ENCODE data around the gene DCLK1.

Gene DCLK1

DNA sequence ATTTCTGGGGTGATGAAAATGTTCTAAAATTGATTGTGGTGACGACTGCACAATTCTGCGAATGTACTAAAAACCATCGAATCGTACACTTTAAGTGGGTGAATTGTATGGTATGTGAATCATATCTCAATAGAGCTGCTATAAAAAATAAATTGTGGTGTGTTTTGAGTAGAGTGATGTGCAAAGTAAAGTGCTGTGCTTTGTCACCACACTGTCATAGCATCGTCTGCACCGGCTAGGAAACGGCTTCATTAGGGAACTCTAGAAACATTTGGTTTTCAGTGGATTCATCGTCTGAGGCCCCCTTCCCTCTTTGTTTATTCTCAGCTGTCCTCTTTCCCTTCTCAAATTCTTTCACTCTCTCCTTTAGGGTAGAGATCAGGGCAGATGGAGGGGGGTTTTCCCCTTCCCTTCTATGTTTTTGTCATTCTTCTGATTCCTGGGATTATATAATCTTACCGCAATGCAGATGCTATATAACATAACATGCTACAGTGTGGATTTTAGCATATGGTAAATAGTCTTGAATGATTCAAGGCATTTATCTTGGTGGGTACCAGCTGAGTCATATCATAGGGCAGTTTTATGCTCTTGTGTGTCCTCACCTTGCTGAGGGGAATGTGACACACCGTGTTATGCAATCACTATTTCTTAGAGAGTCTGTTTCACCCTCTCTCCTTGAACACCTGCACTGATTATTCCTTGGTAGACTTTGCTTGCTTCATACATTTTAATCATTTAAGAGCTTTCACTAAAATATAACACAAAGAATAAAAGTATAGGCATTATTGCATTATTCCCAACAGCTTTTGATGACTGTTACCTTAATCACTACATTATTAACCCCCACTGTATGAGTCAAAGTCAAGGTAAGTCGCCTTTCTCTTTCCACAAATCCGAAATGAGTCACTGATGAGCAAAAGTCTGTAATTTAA lies 239.4 kb downstream of the DCLK1 start:
- DNase-seq, result no peak

DNA sequence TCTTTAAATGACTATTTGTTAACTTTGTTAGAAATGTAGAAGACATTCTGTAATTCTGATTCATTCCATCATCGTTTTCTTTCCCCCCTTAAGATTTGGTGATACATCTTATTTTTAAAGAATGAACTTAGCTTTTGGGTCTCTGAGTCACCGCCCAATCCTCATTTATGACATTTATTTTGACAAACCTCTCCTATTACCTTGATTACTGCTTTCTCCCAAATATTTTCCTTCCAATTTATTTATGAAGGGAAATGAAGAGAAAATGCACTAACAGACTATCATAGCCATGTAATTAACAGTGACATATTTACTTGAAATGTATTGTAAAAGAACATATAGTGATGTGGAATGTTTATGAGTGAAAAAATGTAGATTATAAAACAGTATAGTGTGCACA lies 241.6 kb downstream of the DCLK1 start:
- DNase-seq, result no peak

GRCh38 chr13:35888981-35889380 lies 242.2 kb downstream of the DCLK1 start:
- no peak for DNase-seq

GRCh38 chr13:35888457-35888883 lies 242.7 kb downstream of the DCLK1 start:
- DNase-seq, result no peak

GRCh38 chr13:35887115-35887666 lies 244.0 kb downstream of the DCLK1 start:
- DNase-seq, result no peak

DNA sequence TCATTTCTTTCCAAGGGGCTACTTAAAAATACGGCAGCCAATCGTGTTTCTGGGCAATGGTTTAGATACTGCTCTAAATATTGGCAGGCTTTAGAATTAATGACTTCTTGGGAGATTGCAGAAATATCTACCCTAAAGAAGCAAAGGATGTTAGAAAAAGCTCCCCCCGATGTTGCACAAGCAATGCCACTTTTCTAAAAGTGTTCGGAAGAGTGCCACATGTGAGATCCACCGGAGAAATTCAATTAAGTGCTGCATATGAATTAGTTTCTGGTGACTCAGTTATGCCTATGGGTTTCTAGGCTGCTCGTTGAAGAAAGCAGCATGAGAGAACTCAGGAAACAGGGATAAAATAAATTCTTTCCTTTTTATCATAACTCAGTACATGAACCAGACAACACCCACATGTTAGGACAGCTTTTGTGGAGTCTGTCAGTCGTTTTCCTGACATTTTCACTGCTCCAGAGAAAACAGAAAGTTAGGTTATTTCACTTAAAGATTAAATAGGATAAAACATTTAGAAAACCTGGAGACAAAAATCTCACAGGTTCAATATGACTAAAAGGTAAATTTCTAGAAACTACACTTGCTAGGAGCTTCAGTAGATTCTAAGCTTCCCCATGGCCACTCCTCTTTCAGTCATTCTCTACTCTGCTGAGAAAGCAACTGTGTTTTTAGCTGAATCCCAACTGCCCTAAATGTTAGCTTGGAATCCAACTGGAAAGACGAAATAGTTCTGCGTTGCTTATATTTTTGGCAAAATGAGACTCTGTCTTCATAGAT lies 244.7 kb downstream of the DCLK1 start:
- no peak for DNase-seq

- no peak for DNase-seq
Observed at GRCh38 chr13:35884211-35884760, 246.9 kb downstream of the DCLK1 start.

DNA sequence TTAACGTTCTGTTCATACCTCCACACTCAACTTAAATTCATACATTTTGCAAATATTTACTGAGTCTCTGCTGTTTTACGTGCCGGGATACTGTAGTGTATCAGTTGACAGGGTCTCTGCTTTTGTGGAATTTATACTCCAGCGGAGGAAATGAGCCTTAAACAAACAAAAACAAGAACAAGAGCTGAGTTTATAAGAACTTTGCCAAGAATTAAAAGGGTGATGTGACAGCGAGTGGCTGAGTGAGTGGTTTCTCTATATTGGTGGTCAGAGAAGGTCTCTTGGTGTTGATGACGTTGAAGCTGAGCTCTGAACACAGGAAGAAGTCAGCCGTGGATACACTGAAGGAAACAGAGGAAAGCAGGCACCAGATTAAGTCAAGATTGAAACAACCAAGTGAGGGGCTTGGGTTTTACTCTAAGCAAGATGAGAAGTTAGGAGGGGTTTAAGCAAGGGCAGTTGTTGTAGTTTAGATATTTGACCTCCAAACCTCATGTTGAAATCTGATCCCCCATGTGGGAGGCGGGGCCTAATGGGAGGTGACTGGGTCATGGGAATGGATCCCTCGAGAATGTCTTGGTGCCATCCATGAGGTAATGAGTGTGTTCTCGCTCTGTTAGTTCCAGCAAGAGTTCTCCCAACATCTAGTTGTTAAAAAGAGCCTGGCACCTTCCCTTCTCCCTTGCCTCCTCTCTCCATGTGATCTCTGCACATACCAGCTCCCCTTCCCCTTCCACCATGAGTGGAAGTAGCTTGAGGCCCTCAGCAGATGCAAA lies 248.3 kb downstream of the DCLK1 start:
- no peak for DNase-seq

DNA sequence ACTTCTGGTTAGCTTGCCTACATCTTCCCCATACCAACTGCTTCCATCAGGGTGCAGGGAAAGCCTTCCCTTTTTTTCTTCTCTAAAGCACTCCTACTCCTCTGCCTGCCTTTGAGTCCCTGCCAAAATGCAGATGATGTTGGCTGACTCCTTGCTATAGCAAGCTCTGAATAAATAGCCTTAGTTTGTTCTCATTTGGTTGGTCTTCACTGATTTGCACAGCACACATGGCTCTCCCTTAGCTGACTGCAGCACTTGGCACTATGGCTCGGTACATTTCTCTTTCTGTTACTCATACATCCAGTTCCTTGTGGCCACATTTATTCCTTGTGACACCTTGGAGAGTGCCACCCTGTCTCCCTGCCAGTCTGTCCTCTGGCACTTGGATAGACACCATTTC lies 249.8 kb downstream of the DCLK1 start:
- no peak for DNase-seq

GRCh38 chr13:35879111-35879510 lies 252.1 kb downstream of the DCLK1 start:
- no peak for DNase-seq

GRCh38 chr13:35876601-35877000 lies 254.6 kb downstream of the DCLK1 start:
- no peak for DNase-seq

- no peak for DNase-seq
Observed at GRCh38 chr13:35874704-35875103, 256.5 kb downstream of the DCLK1 start.

- DNase-seq, result no peak
Observed at GRCh38 chr13:35872369-35872768, 258.8 kb downstream of the DCLK1 start.

DNA sequence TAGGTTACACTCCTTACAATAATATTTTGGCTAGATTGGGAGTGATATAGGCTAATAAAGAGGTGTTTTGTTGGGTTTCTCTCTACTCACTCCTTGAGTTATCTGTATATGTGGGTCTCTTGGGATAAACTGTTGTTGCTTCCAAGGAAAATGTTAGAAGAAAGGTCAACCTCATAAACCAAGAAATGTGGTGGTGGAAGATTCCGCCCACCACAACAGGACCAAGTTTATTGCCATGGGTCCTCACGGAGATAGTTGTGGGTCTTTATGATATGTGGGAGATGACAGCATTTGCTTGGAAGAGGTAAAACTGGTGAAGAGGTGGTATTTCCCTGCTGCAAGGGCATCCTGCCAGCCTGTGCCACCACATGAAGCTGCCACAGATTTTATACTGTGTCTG lies 259.6 kb downstream of the DCLK1 start:
- DNase-seq, result no peak

- DNase-seq, result no peak
Observed at GRCh38 chr13:35866801-35867200, 264.4 kb downstream of the DCLK1 start.

DNA sequence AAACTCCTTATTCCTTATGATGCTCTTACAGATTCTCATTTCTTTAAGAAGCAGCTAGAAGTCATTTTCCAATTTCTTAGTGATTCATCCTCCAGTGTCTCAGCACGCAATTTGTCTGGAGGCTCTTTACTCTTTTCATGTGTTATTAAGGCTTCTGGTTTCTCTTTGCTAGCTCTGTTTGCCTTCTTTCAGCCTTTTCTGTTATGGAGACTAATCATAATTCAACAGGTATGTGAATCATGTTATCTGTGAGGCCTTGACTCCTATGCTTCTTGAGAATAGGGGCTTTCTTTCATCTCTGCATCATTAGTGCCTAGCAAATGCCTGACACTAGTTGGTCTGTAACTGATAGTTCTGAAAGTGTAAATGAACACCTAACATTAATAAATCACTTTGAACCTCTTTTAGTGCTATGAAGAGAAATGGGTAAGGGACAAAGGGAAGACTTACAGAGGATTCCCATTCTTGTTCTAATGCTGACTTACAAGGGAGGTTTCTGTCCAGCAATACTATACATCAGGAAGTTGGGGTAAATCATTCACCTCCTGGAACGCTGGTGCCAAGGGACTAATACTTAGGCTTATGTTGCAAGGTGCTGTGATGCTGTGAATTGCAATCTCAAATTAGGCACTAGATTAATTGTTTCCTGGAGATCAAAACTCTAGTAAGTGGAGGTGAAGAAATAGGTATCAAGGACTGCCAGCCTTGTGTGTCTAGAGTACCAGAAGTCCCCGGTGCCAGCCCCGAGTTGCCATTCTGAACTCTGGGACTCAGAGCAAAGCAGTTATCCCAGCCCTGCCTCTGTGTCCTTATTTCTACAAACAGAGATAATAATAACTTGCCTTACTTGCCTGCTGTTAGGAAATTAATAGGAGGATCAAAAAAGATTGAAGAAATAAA lies 265.6 kb downstream of the DCLK1 start:
- DNase-seq, result no peak

DNA sequence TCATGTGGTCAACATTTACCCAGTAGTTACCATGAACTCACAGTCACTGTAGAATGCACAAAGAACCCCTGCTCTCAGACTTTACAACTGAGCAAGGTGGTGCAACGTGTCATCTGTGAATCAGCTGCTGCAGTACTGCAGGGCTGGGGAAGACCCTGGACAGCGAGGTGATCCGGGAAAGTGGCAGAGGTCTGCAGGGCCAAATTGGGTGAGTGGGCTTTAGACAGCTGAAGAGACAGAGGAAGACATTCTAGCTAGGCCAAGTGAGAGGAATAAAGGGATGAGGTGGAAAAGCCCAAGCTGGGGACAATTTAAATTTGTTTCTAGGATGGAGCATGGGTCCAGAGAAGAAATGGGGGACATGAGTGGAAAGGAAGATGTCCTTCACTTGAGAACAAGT lies 270.5 kb downstream of the DCLK1 start:
- no peak for DNase-seq

DNA sequence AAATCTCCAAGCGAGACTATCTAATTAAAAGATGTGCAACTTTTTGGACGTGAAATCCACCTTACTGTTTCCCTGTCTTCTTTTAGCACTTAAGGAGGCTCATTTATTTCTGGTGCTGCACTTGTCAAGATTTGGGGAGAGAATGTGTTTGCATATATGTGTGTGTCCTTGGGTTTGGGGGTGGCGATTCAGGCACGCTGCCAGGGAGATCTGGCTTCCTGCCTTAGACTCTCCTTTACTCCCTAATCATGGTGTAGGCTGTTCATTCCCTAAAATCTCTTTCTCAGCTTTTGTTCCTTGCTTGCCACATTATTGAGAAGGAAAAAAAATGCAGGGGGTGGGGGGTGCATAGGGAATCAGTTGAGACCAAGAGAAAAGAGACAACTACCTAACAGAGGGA lies 271.2 kb downstream of the DCLK1 start:
- DNase-seq, result no peak

- DNase-seq, result no peak
Observed at GRCh38 chr13:35858665-35859064, 272.5 kb downstream of the DCLK1 start.

GRCh38 chr13:35857769-35858168 lies 273.4 kb downstream of the DCLK1 start:
- DNase-seq, result no peak

GRCh38 chr13:35856721-35857364 lies 274.3 kb downstream of the DCLK1 start:
- DNase-seq, result no peak
